Choroid plexus epithelial cell (primary cell): ENCODE measurements around the gene RIMBP2.

Experiments
- DNase-seq: peaks from one replicate; pipeline ENCODE4 v3.0.0-alpha.2; 2010; ENCODE audit warnings: low read depth
- H3K4me3 ChIP-seq: 2 replicates; pipeline ENCODE4 v1.5.1; 2011; ENCODE audit warnings: low read depth, mild to moderate bottlenecking, control low read depth, low read length, moderate library complexity
- TF ChIP-seq, protein P1 (sequence below): conservative IDR thresholded peaks from 2 replicates; pipeline ENCODE4 v1.5.1; 2011; ENCODE audit warnings: low read depth, mild to moderate bottlenecking, control low read depth, inconsistent platforms, low read length, moderate library complexity

RIMBP2 gene

DNA sequence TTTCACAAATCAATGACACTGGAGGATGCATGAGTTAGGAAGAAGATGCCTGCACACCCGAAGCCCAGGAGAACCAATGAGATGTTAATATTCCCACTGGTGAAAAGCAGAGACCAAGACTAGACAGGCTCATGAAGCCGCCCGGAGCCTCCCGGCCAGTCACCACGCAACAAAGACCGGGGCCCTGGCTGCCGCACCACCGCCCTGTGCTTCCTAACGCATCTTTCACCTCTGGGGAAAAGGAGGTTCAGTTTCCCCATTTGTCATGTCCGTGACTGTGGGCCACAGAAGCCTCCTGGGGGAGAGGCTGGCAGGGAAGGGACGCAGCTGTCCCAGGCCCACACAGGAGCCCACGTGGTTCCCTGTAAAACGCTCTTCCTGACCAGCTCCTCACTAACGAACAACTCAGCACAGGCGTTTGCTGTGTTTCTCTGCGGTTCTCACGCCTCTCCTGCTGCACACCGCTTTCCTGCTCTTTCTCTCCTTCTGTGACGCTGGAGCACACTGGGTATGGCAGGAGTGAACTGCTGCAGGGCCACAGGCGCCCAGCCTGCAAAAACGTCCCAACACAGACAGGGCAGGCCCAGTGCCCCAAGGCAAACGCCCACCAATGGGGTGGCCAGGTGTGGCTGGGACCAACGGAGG is 10.8 kb downstream of the RIMBP2 start:
- TF ChIP-seq, protein P1, sequence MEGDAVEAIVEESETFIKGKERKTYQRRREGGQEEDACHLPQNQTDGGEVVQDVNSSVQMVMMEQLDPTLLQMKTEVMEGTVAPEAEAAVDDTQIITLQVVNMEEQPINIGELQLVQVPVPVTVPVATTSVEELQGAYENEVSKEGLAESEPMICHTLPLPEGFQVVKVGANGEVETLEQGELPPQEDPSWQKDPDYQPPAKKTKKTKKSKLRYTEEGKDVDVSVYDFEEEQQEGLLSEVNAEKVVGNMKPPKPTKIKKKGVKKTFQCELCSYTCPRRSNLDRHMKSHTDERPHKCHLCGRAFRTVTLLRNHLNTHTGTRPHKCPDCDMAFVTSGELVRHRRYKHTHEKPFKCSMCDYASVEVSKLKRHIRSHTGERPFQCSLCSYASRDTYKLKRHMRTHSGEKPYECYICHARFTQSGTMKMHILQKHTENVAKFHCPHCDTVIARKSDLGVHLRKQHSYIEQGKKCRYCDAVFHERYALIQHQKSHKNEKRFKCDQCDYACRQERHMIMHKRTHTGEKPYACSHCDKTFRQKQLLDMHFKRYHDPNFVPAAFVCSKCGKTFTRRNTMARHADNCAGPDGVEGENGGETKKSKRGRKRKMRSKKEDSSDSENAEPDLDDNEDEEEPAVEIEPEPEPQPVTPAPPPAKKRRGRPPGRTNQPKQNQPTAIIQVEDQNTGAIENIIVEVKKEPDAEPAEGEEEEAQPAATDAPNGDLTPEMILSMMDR, result no peak
- no peak overlapping the region for H3K4me3 ChIP-seq
- DNase-seq, result no peak

DNA sequence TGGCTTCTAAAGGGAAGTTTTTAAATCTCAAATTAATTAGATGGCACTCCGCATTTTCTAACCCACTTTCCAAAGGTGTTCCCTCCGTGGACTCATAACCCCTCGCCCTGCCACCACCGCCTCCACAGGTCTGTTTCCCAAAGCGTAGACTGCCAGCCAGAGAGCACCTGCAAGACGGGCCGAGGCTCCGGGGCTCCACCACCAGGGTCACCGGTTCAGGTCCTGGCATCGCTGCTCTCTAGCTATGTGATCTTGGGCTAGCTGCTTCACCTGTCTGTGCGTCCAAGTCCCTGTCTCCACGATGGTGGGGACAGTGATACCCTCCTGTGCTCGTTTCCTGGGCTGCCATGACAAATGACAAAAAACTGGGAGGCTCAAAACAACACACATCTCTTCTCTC is 11.5 kb downstream of the RIMBP2 start:
- no peak for DNase-seq
- TF ChIP-seq, protein P1, result no peak

DNA sequence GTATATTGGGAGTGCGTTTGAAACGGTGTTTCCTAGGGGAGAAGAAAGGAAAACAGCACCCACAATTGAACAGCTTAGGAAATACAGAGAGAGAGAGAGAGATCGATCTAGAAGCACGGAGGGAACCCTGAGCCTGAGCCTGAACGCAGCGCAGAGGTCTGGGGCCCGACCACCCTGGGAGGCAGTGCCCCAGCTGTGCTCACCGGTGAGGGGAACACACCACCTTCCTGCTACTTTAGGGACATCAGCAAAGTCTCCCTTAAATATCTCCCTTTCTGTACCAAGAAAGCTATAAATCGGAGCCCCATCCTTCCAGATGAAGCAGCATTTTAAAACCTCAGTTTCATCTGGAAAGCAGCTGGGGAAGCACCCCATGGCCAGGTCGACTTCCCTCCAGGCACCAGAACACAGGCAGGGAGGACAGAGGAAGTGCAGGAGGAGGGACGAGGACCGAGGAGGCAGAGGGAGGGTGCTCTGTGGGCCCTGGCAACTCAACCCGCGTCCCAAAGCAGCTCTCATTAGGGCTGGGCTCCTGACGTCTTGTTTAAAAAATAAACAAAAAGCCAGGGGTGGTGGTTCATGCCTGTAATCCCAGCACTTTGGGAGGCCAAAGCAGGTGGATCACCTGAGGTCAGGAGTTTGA is 12.2 kb downstream of the RIMBP2 start:
- DNase-seq, result no peak
- TF ChIP-seq, protein P1, result no peak
- no peak overlapping the region for H3K4me3 ChIP-seq

More for the DNA sequence above, 11.5 kb downstream of the RIMBP2 start:
- H3K4me3 ChIP-seq, result no peak overlapping the region

DNA sequence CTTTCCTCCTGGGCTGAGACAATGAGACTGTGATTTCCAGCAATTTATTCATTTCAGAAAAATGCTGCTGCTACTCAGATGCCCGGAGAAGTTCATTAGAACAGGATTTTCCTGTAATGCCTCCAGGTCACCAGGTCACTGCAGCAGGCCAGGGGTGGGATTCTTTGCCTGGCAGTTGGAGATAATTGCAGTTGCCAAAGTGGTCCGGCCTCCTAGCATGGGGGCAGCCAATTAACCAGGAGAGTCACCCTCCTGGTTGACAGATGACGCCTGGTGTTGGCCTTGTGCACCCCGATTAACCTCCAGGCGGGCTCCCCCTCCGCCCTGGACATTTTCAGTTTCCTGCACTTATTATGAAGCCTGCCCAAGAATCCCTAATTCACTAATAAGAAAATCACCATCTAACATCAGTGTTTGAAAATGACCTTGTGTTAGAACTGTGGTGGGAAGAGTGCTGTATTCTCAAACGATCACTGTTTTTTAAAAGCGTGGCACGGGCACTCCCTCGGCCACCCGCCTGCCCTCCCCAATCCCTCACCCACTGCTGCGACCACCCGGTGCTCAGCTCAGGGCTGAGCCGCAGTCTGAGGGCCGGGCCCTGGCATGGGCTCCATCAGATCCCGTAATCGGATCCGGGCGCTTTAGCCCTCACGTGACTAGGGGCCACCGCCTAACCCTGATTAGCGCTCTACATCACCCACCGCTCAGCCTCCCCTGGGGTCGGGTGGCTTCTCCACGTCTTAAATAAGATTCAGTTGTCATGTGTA is 12.9 kb downstream of the RIMBP2 start:
- TF ChIP-seq, protein P1, result no peak
- H3K4me3 ChIP-seq, result no peak overlapping the region

DNA sequence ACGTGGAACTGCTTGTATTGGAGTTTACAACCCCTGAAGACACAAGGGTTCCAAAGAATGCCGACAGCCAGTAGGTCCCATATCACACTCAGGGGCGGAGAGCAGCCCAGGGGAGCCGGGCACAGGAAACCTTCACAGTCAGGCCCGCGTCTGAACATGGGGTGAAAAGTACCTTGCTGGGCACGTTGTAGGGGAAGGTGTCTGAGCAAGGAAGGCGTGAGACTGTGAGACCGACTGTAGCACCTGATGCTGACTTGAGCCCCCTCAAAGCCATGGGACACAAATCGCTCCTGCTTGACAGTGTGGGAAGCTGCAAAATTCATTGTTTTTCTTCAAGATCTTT is 14.7 kb downstream of the RIMBP2 start:
- no peak for DNase-seq

More for the DNA sequence above, 12.9 kb downstream of the RIMBP2 start:
- no peak for DNase-seq

DNA sequence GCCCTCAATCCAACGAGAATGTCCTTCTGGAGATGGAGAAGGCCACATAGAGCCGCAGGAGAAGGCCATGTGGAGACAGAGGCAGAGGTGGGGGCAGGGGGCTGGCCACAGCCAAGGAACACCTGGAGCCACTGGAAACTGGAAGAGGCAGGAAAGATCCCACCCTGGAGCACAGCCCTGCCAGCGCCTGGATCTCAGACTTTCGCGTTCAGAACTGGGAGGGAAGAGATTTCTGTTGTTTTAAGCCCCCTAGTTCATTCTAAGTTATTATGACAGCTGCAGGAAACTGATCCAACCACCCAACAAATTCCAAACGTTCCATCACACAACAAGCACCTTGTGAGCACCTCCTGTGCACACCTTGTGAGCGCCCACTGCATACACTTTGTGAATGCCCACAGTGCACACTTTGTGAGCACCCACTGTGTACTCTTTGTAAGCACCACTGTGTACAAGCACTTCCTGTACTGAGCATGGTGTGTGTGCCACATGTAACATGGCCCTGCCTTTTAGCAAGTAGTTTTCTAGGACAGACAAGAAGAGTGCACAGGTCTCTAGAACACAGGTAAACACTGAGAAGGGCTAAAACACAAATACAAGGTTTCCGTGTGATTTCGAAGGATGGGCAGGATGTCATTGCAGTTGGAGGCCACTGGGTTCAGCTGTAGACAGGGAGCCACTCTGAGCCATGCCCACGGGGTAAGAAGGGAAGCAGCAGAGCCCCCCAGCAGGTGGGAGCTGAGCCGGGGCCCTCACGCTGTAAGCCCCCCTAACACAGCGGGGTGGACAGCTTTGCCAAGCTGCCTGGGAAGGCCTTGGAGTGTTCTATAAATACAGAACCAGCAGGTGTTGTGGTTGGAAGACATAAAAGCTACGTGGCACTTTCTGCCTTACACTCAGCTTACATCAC is 15.4 kb downstream of the RIMBP2 start:
- no peak overlapping the region for H3K4me3 ChIP-seq
- DNase-seq, result no peak
- TF ChIP-seq, protein P1, result no peak

More for the DNA sequence above, 14.7 kb downstream of the RIMBP2 start:
- TF ChIP-seq, protein P1, result no peak
- no peak overlapping the region for H3K4me3 ChIP-seq
